GM12872 (cell line): Measurements from ENCODE around the gene PHETA1.

Experiments used
- CTCF ChIP-seq: IDR thresholded peaks from 3 replicates; pipeline ENCODE4 v1.5.1; 2011; ENCODE audit warnings: low read depth, mild to moderate bottlenecking, low read length, moderate library complexity; ENCODE audit not compliant: insufficient read depth

PHETA1 gene

GRCh38 chr12:111353026-111353425, 15.9 kb downstream of the PHETA1 start:
- no peak for TF ChIP-seq CTCF

DNA sequence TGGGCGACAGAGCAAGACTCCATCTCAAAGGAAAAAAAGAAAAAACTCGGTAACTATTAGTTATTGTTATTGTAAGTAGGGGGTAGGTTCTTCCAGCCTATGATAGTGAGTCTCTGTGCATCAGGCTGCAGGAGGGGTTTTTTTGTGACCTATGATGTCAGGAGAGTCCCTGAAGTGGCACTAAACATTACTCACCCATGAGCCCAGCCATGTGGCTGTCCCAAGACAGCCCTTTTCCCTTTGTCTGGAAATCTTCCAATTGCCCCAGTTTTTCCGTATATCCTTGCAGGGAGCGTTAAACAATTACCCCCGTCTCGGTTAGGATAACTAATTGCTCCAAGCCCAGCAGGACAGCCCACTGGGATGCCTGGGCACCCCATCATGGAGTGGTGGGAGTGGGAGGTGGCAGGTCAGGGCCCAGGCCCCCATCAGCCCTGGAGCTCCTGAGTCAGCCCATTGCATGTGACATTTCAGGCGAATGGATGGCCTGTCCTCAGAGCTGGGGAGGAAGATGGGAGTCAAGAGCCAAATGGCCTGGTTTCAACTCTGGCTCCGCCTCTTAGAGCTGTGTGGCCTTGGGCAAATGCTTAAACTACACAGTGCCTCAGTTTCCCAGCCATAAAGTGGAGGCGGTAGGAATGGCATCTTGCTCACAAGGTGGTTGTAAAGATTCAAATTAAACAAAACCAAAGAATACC, 16.4 kb downstream of the PHETA1 start:
- no peak for TF ChIP-seq CTCF

DNA sequence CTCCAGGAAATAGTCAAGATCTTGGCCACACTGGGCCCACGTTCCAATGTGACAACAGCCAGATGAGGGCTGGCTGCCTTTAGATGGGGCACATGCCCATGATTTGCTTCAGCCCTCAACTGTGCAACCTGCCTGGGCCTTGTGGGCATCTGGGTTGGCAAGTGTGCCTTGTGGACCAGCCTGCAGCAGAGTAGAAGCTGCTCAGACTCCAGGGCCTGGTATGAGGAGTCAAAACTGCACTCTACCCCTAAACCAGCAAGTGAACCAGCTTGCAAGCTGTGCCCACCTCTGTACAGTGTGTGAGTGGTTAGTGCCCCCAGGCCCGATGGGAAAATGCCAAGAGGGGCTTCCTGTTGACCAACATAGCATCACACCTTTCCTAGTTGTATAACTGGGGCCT, 17.9 kb downstream of the PHETA1 start:
- TF ChIP-seq CTCF = no peak

GRCh38 chr12:111349748-111350520, 19.0 kb downstream of the PHETA1 start:
- no peak for TF ChIP-seq CTCF

DNA sequence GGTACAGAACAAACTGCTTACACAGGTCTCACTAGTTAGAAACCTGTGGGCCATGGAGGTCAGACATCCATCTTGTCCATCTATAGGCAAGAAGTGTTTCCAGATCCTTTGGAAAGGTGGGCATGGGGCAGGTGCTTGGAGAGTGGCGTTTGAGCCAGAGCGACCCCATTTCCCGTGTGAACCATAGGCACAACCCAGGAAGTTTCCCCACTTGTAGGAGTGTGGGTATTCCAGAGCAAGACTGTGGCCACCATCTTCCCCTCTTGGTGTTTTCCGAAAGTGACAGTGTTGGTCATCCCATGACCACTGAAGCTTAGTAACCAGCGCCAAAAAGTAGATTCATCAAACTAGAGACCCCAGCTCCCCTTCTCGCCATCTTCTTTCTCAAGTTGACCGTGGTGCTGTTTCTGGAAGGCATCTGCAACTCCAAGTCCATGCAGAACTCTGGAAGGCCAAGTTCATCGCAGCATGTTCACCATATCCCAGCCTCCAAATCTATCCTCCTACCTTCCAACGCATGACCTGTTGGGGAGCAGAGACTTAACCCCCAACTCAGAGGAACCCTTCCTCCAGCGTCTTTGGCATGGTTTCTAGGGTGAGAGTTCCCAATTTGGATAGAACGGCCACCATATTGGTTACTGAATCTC, 19.7 kb downstream of the PHETA1 start:
- no peak for TF ChIP-seq CTCF

DNA sequence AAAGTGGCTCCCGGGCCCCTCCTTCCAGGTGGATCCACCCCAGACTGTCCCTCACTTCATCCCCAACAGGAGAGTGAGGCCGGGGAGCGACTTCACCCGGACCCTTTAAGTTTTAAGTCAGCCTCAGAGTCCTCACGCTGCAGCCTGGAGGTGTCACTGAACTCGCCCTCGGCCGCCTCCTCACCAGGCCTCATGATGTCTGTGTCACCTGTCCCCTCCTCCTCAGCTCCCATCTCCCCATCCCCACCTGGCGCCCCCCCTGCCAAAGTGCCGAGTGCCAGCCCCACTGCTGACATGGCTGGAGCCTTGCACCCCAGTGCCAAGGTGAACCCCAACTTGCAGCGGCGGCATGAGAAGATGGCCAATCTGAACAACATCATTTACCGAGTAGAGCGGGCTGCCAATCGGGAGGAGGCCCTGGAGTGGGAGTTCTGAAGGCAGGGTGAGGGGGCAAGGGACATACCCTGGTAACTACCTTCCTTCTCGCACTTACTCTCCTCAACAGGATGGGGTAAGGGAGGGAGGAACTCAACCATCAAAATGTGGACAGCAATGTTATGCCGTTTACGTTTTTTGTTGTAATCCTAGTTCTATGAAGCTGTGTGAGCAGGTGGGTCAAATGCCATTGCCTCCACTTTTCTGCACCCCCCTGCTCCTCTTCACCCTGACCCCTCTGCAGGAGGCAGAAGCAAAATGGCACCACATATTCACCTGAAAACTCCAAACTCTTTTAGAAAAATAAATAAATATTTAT, 20.8 kb downstream of the PHETA1 start:
- no peak for TF ChIP-seq CTCF
